Naive thymus-derived CD4-positive, alpha-beta T cell (primary cell): Measurements from ENCODE around the gene EFR3B. TPM values are rescaled to one million over a fixed set of nuclear protein-coding genes. Genes with fewer than 3 reads are reported as not detected.

Experiments used
- ATAC-seq: fragments of 150-1000 bp; cut with Tn5 transposase; 2 replicates; pipeline ENCODE4 v1.10.0; 2021; ENCODE audit warnings: mild to moderate bottlenecking, moderate library complexity
- CTCF ChIA-PET: fragments of 350-600 bp; sonication (Branson Sonifier 250); formaldehyde crosslinking; loops from one replicate; lab custom pipeline; 2021; ENCODE audit warnings: antibody characterized with exemption; lab: Charles Lee
- POLR2A ChIA-PET: fragments of 350-600 bp; sonication (Branson Sonifier 250); formaldehyde crosslinking; loops from one replicate; lab custom pipeline; 2021; ENCODE audit warnings: antibody characterized with exemption, inconsistent platforms; lab: Charles Lee
- DNase-seq, 9 donors: peaks; one replicate each; pipeline versions ENCODE4 v3.0.0 to v3.0.0-alpha.2; 2020 to 2022; ENCODE audit warnings: mixed read lengths in 1 of 9
- H3K27ac ChIP-seq: one replicate; pipeline ENCODE4 v1.7.0; 2013; ENCODE audit warnings: mild to moderate bottlenecking, low read depth, low read length, moderate library complexity
- H3K27me3 ChIP-seq, 2 donors: one replicate each; pipeline ENCODE4 v1.7.0; 2013; ENCODE audit warnings: low read length in 2 of 2, mild to moderate bottlenecking in 2 of 2, moderate library complexity in 2 of 2; ENCODE audit not compliant: control insufficient read depth in 2 of 2, insufficient read depth in 2 of 2
- H3K36me3 ChIP-seq, 3 experiments: 1 replicate in 2 of 3; 2 replicates in 1 of 3; pipeline ENCODE4 v1.7.0; 2013; ENCODE audit warnings: low read length in 3 of 3, mild to moderate bottlenecking in 3 of 3, moderate library complexity in 1 of 3; ENCODE audit not compliant: insufficient read depth in 3 of 3, control insufficient read depth in 2 of 3
- H3K4me1 ChIP-seq, 2 donors: one replicate each; pipeline ENCODE4 v1.7.0; 2013; ENCODE audit warnings: low read length in 2 of 2, mild to moderate bottlenecking in 2 of 2, moderate library complexity in 1 of 2; ENCODE audit not compliant: control insufficient read depth in 2 of 2, insufficient read depth in 2 of 2
- H3K4me3 ChIP-seq: 2 replicates; pipeline ENCODE4 v1.7.0; 2013; ENCODE audit warnings: mild to moderate bottlenecking, low read length
- H3K9me3 ChIP-seq, 3 experiments: 1 replicate in 2 of 3; 2 replicates in 1 of 3; pipeline ENCODE4 v1.7.0; 2013; ENCODE audit warnings: low read length in 3 of 3; ENCODE audit not compliant: control insufficient read depth in 2 of 3
- H3K27ac Mint-ChIP-seq, 9 donors: one replicate each; pipeline ENCODE4 v1.8.0; 2020 to 2022; ENCODE audit warnings: mixed read lengths in 9 of 9, mild to moderate bottlenecking in 8 of 9, moderate library complexity in 5 of 9, inconsistent platforms in 2 of 9
- H3K27me3 Mint-ChIP-seq, 5 donors: one replicate each; pipeline ENCODE4 v1.8.0; 2021 to 2022; ENCODE audit warnings: mixed read lengths in 5 of 5, mild to moderate bottlenecking in 1 of 5
- H3K36me3 Mint-ChIP-seq, 5 donors: one replicate each; pipeline ENCODE4 v1.8.0; 2020 to 2022; ENCODE audit warnings: mixed read lengths in 5 of 5, mild to moderate bottlenecking in 3 of 5, inconsistent platforms in 1 of 5
- H3K4me1 Mint-ChIP-seq, 7 donors: one replicate each; pipeline ENCODE4 v1.8.0; 2020 to 2022; ENCODE audit warnings: mixed read lengths in 7 of 7, mild to moderate bottlenecking in 3 of 7, inconsistent platforms in 1 of 7
- H3K4me3 Mint-ChIP-seq, 10 donors: one replicate each; pipeline ENCODE4 v1.8.0; 2020 to 2022; ENCODE audit warnings: mild to moderate bottlenecking in 10 of 10, mixed read lengths in 10 of 10, moderate library complexity in 6 of 10, inconsistent platforms in 2 of 10
- H3K9me3 Mint-ChIP-seq, 11 donors: one replicate each; pipeline ENCODE4 v1.8.0; 2020 to 2022; ENCODE audit warnings: mixed read lengths in 11 of 11, mild to moderate bottlenecking in 4 of 11, inconsistent platforms in 1 of 11, moderate library complexity in 1 of 11
- intact Hi-C, 2 donors: fragments of 100-400 bp; cut with micrococcal nuclease; formaldehyde crosslinking; loops; one replicate each; pipeline ENCODE4 v1.15.1; 2023
- polyA plus RNA-seq, 2 donors: library from polyadenylated mRNA; unstranded; fragments of 300-500 nt; fragmentation: Illumina TruSeq; gene quantifications; one replicate each; pipeline ENCODE4 v1.2.3, GENCODE V29; 2021
- total RNA-seq, 6 experiments: library from RNA in 5 of 6; stranded (reverse) in 5 of 6; gene quantifications; 1 replicate in 5 of 6; 2 replicates in 1 of 6; pipeline ENCODE4 v1.2.3 and lab custom pipeline; 2021 to 2026

EFR3B gene
- total and polyA plus RNA-seq, 7 experiments from 2014 or later: 0.05 to 0.10 (median 0.08) TPM; not detected in 3

GRCh38 chr2:25062511-25062917 lies 20.6 kb downstream of the EFR3B start:
- ATAC-seq: no peak

DNA sequence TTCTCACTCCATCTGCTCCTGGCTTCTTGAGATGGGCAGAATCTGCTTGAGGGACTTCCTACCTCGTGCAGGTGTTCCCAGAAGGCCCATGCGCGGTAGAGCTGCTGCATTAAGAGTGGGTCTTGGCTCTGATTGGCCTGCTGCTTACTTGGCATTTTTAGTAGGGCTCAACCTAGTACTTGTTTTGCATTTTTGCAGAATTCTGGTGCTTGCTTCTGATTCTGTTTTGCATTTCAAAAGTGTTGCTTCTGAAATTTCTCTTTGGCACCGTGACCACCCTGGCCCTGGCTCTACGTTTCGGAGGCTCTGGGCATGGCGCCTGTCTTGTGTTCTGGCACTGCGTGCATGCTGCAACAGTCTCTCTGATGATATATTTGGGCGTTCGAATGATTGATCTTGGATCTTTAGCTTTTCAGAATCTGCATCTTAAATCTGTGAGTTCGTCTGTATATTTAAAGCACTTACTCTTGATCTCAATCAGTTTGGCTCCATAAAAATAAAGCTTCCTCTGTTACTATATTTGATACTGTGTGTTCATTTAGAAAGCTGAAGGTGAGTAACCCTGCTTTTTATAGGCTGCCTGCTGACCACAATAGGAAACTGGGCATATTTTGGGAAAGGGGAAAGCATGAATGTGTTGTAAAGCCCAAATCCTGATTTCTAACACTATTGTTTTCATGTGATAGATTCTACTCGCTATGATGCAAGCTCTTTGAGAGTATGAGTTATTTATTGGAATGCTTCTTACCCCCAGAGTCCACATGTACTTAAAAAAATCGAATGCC lies 22.2 kb downstream of the EFR3B start:
- CTCF ChIA-PET: no interaction called here
- Histone ChIP-seq H3K27ac (no peak overlapping the region), H3K27me3 (no peaks in the 10 kb centered on the region), H3K36me3 (no peaks in the 10 kb centered on the region), H3K4me3 (no peak overlapping the region), H3K9me3 (no peaks in the 10 kb centered on the region), H3K4me1 (no peaks in the 10 kb centered on the region)
- Mint-ChIP-seq H3K36me3 (peaks cover 0 to 11% (median 0%) of the 10 kb centered on the region in 5 donors), H3K27me3 (peaks cover 0 to 3% (median 0%) of the 10 kb centered on the region in 5 donors), H3K4me1 (no peaks in the 10 kb centered on the region), H3K4me3 (no peak overlapping the region), H3K27ac (no peak overlapping the region), H3K9me3 (peaks cover 2 to 13% (median 6%) of the 10 kb centered on the region in 11 donors)
- intact Hi-C loops: no loop called here
- ATAC-seq (no peak), DNase-seq (no peak)
- POLR2A ChIA-PET: no interaction called here

More at GRCh38 chr2:25062511-25062917, 20.6 kb downstream of the EFR3B start:
- Mint-ChIP-seq H3K9me3 (peaks cover 2 to 13% (median 6%) of the 10 kb centered on the region in 11 donors), H3K27ac (no peak overlapping the region), H3K36me3 (peaks cover 0 to 11% (median 0%) of the 10 kb centered on the region in 5 donors), H3K4me3 (no peak overlapping the region), H3K4me1 (no peaks in the 10 kb centered on the region), H3K27me3 (peaks cover 0 to 3% (median 0%) of the 10 kb centered on the region in 5 donors)
- H3K9me3 ChIP-seq: no peaks in the 10 kb centered on the region
- H3K36me3 ChIP-seq: no peaks in the 10 kb centered on the region
- no peak overlapping the region for H3K27ac ChIP-seq
- CTCF ChIA-PET: no interaction called here
- no peaks in the 10 kb centered on the region for H3K27me3 ChIP-seq
- intact Hi-C loops: no loop called here
- DNase-seq: no peak
- no peaks in the 10 kb centered on the region for H3K4me1 ChIP-seq
- POLR2A ChIA-PET: no interaction called here
- H3K4me3 ChIP-seq: no peak overlapping the region

- ChIA-PET CTCF (interaction anchor here (0.6 kb wide), 1 partner anchor 130 kb away, joined by 3 read pairs; no protein-coding TSS in a partner anchor), POLR2A (no interaction called here)
- Mint-ChIP-seq H3K27me3 (peaks cover 0 to 3% (median 0%) of the 10 kb centered on the region in 5 donors), H3K4me1 (no peaks in the 10 kb centered on the region), H3K36me3 (peaks cover 0 to 11% (median 0%) of the 10 kb centered on the region in 5 donors), H3K4me3 (no peak overlapping the region), H3K9me3 (peaks cover 2 to 13% (median 6%) of the 10 kb centered on the region in 11 donors), H3K27ac (no peak overlapping the region)
- no peaks in the 10 kb centered on the region for H3K36me3 ChIP-seq
- no peaks in the 10 kb centered on the region for H3K27me3 ChIP-seq
- DNase-seq (no peak), ATAC-seq (no peak)
- H3K4me3 ChIP-seq: no peak overlapping the region
- intact Hi-C loops: no loop called here
- H3K4me1 ChIP-seq: no peaks in the 10 kb centered on the region
- no peaks in the 10 kb centered on the region for H3K9me3 ChIP-seq
- no peak overlapping the region for H3K27ac ChIP-seq
Measured at GRCh38 chr2:25065768-25066167, 23.9 kb downstream of the EFR3B start.

GRCh38 chr2:25066455-25066854 lies 24.6 kb downstream of the EFR3B start:
- H3K4me1 Mint-ChIP-seq: no peaks in the 10 kb centered on the region
- CTCF ChIA-PET: no interaction called here
- POLR2A ChIA-PET: no interaction called here
- ATAC-seq: no peak
- H3K36me3 ChIP-seq: no peaks in the 10 kb centered on the region
- no peak for DNase-seq
- no peak overlapping the region for H3K4me3 Mint-ChIP-seq
- intact Hi-C loops: no loop called here
- H3K36me3 Mint-ChIP-seq: peaks cover 0 to 11% (median 0%) of the 10 kb centered on the region in 5 donors
- no peak overlapping the region for H3K4me3 ChIP-seq
- H3K27ac ChIP-seq: no peak overlapping the region
- H3K9me3 Mint-ChIP-seq: peaks cover 2 to 13% (median 6%) of the 10 kb centered on the region in 11 donors
- no peaks in the 10 kb centered on the region for H3K9me3 ChIP-seq
- no peaks in the 10 kb centered on the region for H3K27me3 ChIP-seq
- peaks cover 0 to 3% (median 0%) of the 10 kb centered on the region in 5 donors for H3K27me3 Mint-ChIP-seq
- no peaks in the 10 kb centered on the region for H3K4me1 ChIP-seq
- H3K27ac Mint-ChIP-seq: no peak overlapping the region

DNA sequence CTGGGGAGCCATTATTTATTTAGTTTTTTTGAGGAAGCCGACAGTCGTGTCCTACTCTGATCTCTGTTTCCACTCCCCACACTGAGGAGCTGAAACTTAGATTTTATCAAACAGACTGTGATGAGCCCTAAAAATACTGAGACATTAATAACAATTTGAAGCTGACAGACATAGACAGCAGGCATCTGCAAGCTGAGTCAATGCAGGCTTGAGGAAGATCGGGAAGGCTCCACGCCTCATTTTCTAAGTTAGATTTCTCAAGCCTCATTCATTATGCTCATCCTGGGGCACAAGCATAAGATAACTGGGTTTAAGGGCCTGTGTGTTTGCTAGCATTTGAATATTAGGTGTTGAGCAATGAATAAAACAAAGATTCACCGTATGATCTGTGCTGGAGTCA lies 26.3 kb downstream of the EFR3B start:
- POLR2A ChIA-PET: no interaction called here

DNA sequence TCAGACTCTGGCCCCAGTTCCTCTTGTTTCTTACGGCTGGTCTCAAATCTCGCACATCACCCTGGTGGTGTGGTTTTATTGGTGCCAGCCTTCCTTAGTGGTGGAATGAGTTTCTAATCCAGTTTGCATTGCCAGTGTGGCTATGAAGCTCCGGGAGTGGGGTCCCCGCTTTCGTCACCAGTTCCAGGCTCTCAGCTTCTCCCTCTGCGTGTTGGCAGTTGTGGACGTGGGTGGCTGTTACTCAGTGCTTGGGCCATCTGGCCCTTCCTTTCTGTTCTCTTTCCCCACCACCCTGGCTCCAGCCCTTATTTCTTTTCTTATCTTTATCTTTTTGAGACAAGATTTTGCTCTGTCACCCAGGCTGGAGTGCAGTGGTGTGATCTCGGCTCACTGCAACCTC lies 30.1 kb downstream of the EFR3B start:
- H3K36me3 ChIP-seq: no peaks in the 10 kb centered on the region
- Mint-ChIP-seq H3K27me3 (peaks cover 0 to 23% (median 9%) of the 10 kb centered on the region in 5 donors), H3K27ac (no peak overlapping the region), H3K36me3 (peaks cover 0 to 5% (median 0%) of the 10 kb centered on the region in 5 donors), H3K9me3 (peaks cover 0 to 4% (median 0%) of the 10 kb centered on the region in 11 donors), H3K4me3 (no peak overlapping the region), H3K4me1 (peaks cover 0 to 1% (median 0%) of the 10 kb centered on the region in 7 donors)
- no peak for DNase-seq
- intact Hi-C loops: no loop called here
- CTCF ChIA-PET: no interaction called here
- POLR2A ChIA-PET: no interaction called here
- no peak for ATAC-seq
- H3K9me3 ChIP-seq: no peaks in the 10 kb centered on the region
- H3K27ac ChIP-seq: no peak overlapping the region
- no peak overlapping the region for H3K4me3 ChIP-seq
- no peaks in the 10 kb centered on the region for H3K27me3 ChIP-seq
- no peaks in the 10 kb centered on the region for H3K4me1 ChIP-seq

More for the DNA sequence above, 26.3 kb downstream of the EFR3B start:
- DNase-seq: no peak
- H3K27me3 ChIP-seq: no peaks in the 10 kb centered on the region
- H3K9me3 ChIP-seq: no peaks in the 10 kb centered on the region
- H3K4me3 ChIP-seq: no peak overlapping the region
- Mint-ChIP-seq H3K27ac (no peak overlapping the region), H3K36me3 (peaks cover 0 to 11% (median 0%) of the 10 kb centered on the region in 5 donors), H3K9me3 (peaks cover 2 to 13% (median 6%) of the 10 kb centered on the region in 11 donors), H3K4me3 (no peak overlapping the region), H3K4me1 (no peaks in the 10 kb centered on the region), H3K27me3 (peaks cover 0 to 5% (median 0%) of the 10 kb centered on the region in 5 donors)
- no peaks in the 10 kb centered on the region for H3K4me1 ChIP-seq
- H3K36me3 ChIP-seq: no peaks in the 10 kb centered on the region
- no peak for ATAC-seq
- intact Hi-C loops: no loop called here
- CTCF ChIA-PET: no interaction called here
- H3K27ac ChIP-seq: no peak overlapping the region
